Measurements from ENCODE around the gene CST7.
"Not testable (repeated sequence)": the region's sequence is repeated elsewhere in the genome, so short reads cannot be mapped to it uniquely, and the experiment has no call there.

The CST7 gene

DNA sequence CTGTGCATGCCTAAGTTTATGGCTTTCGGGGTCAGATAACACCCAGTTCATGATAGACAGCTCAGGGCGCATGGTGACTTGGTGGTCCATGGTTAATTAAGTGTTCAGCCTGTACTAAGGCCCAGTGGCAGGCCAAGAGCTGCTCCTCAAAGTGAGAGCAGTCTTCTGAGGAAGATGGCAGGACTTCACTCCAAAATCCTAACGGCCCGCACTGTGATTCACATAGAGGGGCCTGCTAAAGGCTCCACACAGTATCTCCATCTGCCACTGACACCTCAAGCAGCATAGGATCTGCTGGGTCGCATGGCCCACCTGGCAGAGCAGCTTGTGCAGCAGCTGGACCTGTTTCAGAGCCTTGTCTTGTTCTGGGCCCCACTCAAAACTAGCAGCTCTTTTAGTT is 10.6 kb upstream of the CST7 start:
- TF ChIP-seq, protein P1, sequence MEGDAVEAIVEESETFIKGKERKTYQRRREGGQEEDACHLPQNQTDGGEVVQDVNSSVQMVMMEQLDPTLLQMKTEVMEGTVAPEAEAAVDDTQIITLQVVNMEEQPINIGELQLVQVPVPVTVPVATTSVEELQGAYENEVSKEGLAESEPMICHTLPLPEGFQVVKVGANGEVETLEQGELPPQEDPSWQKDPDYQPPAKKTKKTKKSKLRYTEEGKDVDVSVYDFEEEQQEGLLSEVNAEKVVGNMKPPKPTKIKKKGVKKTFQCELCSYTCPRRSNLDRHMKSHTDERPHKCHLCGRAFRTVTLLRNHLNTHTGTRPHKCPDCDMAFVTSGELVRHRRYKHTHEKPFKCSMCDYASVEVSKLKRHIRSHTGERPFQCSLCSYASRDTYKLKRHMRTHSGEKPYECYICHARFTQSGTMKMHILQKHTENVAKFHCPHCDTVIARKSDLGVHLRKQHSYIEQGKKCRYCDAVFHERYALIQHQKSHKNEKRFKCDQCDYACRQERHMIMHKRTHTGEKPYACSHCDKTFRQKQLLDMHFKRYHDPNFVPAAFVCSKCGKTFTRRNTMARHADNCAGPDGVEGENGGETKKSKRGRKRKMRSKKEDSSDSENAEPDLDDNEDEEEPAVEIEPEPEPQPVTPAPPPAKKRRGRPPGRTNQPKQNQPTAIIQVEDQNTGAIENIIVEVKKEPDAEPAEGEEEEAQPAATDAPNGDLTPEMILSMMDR (conservative IDR thresholded peaks at IDR 0.05): no peak

DNA sequence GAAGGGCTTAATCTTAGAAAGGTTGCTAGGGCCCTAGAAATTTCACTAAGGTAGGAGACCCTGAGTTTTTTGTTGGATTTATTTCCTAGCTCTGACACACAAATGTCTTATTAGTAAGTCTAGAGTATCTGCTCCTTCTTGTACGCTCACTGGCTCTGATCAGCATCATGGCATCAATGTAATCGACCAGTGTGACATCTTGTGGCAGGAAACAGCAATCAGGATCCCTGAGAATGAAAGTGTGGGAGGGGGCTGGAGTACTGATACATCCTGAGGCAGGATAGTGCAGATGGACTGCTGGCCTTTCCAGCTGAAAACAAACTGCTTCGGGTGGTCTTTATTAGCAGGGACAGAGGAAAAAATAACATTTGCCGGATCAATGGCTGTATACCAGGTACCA is 10.0 kb upstream of the CST7 start:
- TF ChIP-seq, protein P1 (conservative IDR thresholded peaks at IDR 0.05): no peak
- H3K27ac ChIP-seq: no peak overlapping the region

More for the DNA sequence above, 10.6 kb upstream of the CST7 start:
- no peak overlapping the region for H3K27ac ChIP-seq

DNA sequence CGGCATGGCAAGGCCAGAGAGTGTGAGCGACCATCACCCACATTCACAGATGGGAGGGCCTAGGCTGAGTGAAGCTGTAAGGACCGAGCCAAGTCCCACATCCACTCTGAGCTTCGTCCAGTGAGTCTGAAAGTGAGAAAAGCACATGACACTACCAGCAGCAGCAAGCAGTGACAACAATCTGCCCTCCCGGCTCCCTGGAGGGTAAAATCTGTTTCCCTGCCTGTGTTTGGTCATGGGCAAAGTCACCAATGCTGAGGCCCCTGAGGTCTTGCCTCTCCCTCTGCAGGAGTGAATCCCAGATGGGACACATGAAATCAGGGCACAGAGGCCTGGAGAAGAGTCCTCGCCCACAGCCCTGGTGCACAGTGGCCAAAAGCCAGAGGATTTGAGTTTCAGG is 6.4 kb upstream of the CST7 start:
- no peak overlapping the region for H3K27ac ChIP-seq
- TF ChIP-seq, protein P1 (conservative IDR thresholded peaks at IDR 0.05): no peak

DNA sequence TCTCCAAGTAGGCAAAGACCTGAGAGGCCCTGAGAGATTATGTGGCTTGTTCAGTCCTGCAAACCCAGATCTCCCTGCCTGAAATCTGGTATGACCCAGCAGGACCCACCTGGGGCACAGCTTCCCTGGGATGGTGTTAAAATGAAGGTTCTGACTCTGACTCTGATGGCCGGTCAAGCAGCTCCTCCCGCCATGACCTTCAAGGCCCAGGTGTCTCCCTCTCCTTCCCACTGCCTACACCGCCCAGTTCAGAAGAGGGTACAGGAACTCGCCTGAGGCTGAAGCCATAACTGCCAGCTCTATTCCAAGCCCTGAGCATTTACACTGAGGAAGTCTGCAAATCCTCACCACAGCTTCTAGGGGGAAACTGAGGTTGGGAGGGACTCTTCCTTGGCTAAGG is 5.9 kb upstream of the CST7 start:
- no peak overlapping the region for H3K27ac ChIP-seq
- TF ChIP-seq, protein P1 (conservative IDR thresholded peaks at IDR 0.05): no peak

DNA sequence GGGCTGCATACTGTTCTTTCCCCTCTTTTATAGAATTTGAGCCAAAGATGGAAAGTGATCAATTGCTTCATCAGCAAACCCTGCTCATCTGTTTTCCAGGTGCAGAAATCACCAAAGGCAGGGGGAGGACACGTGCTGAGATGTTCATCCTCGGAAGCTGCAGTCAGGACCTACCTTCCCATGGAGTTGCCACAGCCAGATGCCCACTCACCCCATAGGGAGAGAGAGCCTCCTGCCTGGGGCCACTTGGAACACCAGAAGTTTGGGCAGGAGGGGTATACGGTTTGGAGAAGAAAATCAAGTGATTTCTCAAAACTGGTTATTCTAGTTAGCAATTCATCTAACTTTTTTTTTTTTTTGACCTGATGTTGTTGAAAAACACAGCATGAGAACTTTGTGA is 5.3 kb upstream of the CST7 start:
- H3K27ac ChIP-seq: no peak overlapping the region
- TF ChIP-seq, protein P1 (conservative IDR thresholded peaks at IDR 0.05): no peak

DNA sequence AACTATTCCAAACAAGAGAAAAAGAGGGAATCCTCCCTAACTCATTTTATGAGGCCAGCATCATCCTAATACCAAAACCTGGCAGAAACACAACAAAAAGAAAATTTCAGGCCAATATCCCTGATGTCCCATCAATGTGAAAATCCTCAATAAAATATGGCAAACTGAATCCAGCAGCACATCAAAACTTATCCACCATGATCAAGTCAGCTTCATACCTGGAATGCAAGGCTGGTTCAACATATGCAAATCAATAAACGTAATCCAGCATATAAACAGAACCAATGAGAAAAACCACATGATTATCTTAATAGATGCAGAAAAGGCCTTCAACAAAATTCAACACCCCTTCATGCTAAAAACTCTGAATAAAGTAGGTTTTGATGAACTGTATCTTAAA is 2.7 kb upstream of the CST7 start:
- not testable (repeated sequence) for H3K27ac ChIP-seq

DNA sequence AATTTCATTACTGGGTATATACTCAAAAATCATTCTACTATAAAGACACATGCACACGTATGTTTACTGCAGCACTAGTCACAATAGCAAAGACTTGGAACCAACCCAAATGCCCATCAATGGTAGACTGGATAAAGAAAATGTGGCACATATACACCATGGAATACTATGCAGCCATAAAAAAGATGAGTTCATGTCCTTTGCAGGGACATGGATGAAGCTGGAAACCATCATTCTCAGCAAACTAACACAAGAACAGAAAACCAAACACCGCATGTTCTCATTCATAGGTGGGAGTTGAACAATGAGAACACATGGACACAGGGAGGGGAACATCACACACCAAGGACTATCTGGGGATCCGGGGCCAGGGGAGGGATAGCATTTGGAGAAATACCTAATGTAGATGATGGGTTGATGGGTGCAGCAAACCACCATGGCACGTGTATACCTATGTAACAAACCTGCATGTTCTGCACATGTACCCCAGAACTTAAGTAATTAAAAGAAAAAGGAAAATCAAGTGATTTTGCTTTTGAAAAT is 602 bp upstream of the CST7 start:
- H3K27ac ChIP-seq: not testable (repeated sequence)

DNA sequence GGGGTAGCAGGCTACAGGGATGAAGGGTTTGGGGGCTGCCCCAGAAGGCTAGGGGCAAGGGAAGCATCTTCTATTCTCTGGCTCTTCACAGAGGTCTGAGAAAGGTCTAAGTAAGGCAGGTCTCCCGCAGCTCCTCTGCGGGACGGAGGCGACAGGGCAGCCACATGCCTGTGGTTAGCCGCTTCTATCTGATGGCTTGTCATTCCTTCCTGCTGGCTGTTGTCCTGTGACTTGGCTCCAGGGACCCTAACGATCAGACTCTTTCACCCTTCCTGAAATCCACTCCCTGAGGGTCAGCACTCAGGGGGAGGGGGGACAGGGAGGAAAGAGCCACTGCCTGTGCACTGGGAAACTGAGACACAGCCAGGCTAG is 673 bp downstream of the CST7 start:
- TF ChIP-seq, protein P1 (conservative IDR thresholded peaks at IDR 0.05): no peak
- H3K27ac ChIP-seq: no peak overlapping the region
